HepG2 (cell line): Measurements from ENCODE around the gene KLF16. TPM values are rescaled to one million over a fixed set of nuclear protein-coding genes. Genes with fewer than 3 reads are reported as not detected.

Experiments used
- AKAP8 ChIP-seq: sonication (generic); formaldehyde crosslinking; IDR thresholded peaks from 2 replicates; pipeline ENCODE4 v1.5.1; 2020; ENCODE audit warnings: mild to moderate bottlenecking, missing genetic modification reagents
- ARID2 ChIP-seq: sonication (generic); formaldehyde crosslinking; IDR thresholded peaks from 2 replicates; pipeline ENCODE4 v1.8.1; 2022; ENCODE audit warnings: mild to moderate bottlenecking, missing genetic modification reagents, borderline replicate concordance
- ARNTL ChIP-seq: sonication (generic); formaldehyde crosslinking; IDR thresholded peaks from 2 replicates; pipeline ENCODE4 v1.4.0; 2020; ENCODE audit warnings: mild to moderate bottlenecking, missing genetic modification reagents
- CEBPZ ChIP-seq: IDR thresholded peaks from 2 replicates; pipeline ENCODE4 v1.6.1; 2012; ENCODE audit warnings: low read length, improper control_type of control experiment
- CHD4 ChIP-seq: fragments of 200-600 bp; sonication (generic); IDR thresholded peaks from 2 replicates; pipeline ENCODE4 v1.7.0; 2017; ENCODE audit warnings: mild to moderate bottlenecking, low read length, borderline replicate concordance
- ELF1 ChIP-seq: sonication (generic); formaldehyde crosslinking; IDR thresholded peaks from 2 replicates; pipeline ENCODE4 v1.4.0; 2020; ENCODE audit warnings: missing genetic modification reagents
- FOSL1 ChIP-seq: sonication (generic); formaldehyde crosslinking; IDR thresholded peaks from 2 replicates; pipeline ENCODE4 v1.9.0; 2021; ENCODE audit warnings: missing genetic modification reagents, borderline replicate concordance
- HDAC1 ChIP-seq: sonication (generic); formaldehyde crosslinking; IDR thresholded peaks from 2 replicates; pipeline ENCODE4 v1.5.1; 2020; ENCODE audit warnings: mild to moderate bottlenecking, missing genetic modification reagents
- KDM3A ChIP-seq: IDR thresholded peaks from 2 replicates; pipeline ENCODE4 v1.6.1; 2018; ENCODE audit warnings: low read depth, missing compliant biosample characterization
- MBNL3 ChIP-seq: fragments of 250-450 bp; sonication (Bioruptor Pico); conservative IDR thresholded peaks from 2 replicates; pipeline ENCODE4 v1.8.0; 2022; ENCODE audit warnings: mild to moderate bottlenecking, inconsistent platforms
- PAX8 ChIP-seq: sonication (generic); formaldehyde crosslinking; IDR thresholded peaks from 2 replicates; pipeline ENCODE4 v1.8.0; 2022; ENCODE audit warnings: mild to moderate bottlenecking, missing genetic modification reagents, borderline replicate concordance
- POLR2AphosphoS2 ChIP-seq: IDR thresholded peaks from 2 replicates; pipeline ENCODE4 v1.6.1; 2011; ENCODE audit warnings: low read depth, low read length, improper control_type of control experiment
- RXRB ChIP-seq: IDR thresholded peaks from 2 replicates; pipeline ENCODE4 v1.6.1; 2016; ENCODE audit warnings: borderline replicate concordance, missing genetic modification reagents, missing compliant biosample characterization
- SALL1 ChIP-seq: sonication (generic); formaldehyde crosslinking; IDR thresholded peaks from 2 replicates; pipeline ENCODE4 v1.8.0; 2022; ENCODE audit warnings: mild to moderate bottlenecking, missing genetic modification reagents
- SKI ChIP-seq: fragments of 450-650 bp; IDR thresholded peaks from one replicate; pipeline ENCODE4 v1.6.1; 2018; ENCODE audit warnings: mild to moderate bottlenecking; ENCODE audit not compliant: partially characterized antibody
- TEAD3 ChIP-seq: optimal IDR thresholded peaks from 2 replicates; pipeline ENCODE3; 2016; ENCODE audit warnings: borderline replicate concordance
- ZBTB49 ChIP-seq: sonication (generic); formaldehyde crosslinking; IDR thresholded peaks from 2 replicates; pipeline ENCODE4 v1.4.0; 2020; ENCODE audit warnings: missing genetic modification reagents, borderline replicate concordance
- ZKSCAN5 ChIP-seq: sonication (generic); formaldehyde crosslinking; IDR thresholded peaks from 2 replicates; pipeline ENCODE4 v1.5.1; 2020; ENCODE audit warnings: mild to moderate bottlenecking, missing genetic modification reagents
- ZNF687 ChIP-seq: sonication (generic); formaldehyde crosslinking; IDR thresholded peaks from 2 replicates; pipeline ENCODE4 v1.5.1; 2020; ENCODE audit warnings: mild to moderate bottlenecking, missing genetic modification reagents, moderate library complexity
- ZNF761 ChIP-seq: sonication (generic); formaldehyde crosslinking; conservative IDR thresholded peaks from 2 replicates; pipeline ENCODE4 v1.4.0; 2020; ENCODE audit warnings: mild to moderate bottlenecking, missing genetic modification reagents
- polyA plus RNA-seq, 8 experiments: library from polyadenylated mRNA; depleted of rRNA in 3 of 8; stranded (reverse) in 7 of 8; unstranded in 1 of 8; fragments of >200 nt; fragmentation: Illumina TruSeq in 4 of 8; extraction: Trizol in 4 of 8; gene quantifications; 2 replicates each; pipeline versions ENCODE4 v1.2.1 to v1.2.3, GENCODE V29; 2011 to 2016; ENCODE audit warnings: low read depth in 4 of 8, missing spikeins in 1 of 8, mixed read lengths in 1 of 8; ENCODE audit not compliant: insufficient read depth in 1 of 8
- total RNA-seq, 5 experiments: library from RNA; depleted of rRNA; stranded (reverse); fragments of >200 nt; fragmentation: Illumina TruSeq; extraction: Trizol; gene quantifications; 2 replicates each; pipeline ENCODE4 v1.2.3, GENCODE V29; 2016; ENCODE audit warnings: low read depth in 1 of 5

Gene KLF16
- total and polyA plus RNA-seq, 2 of the 13 experiments (the other 11 are each of a cell fraction or from before 2014, with no cell fraction given), result 3.5 to 6.7 TPM

- TF ChIP-seq ARNTL (CRISPR knock-in tag) (no peak), ZBTB49 (CRISPR knock-in tag) (no peak), PAX8 (CRISPR knock-in tag) (no peak), ELF1 (CRISPR knock-in tag) (no peak), SALL1 (CRISPR knock-in tag) (peak; percentile 46; the same call in 1 of the 2 replicates), POLR2AphosphoS2 (no peak), TEAD3 (CRISPR knock-in tag) (peak; percentile 15), ARID2 (CRISPR knock-in tag) (no peak), CHD4 (no peak), HDAC1 (peak; percentile 52; the same call in 1 of the 2 replicates), FOSL1 (CRISPR knock-in tag) (no peak), ZNF761 (CRISPR knock-in tag) (no peak), AKAP8 (peak; percentile 86), KDM3A (CRISPR knock-in tag) (no peak), ZNF687 (peak; percentile 55), RXRB (CRISPR knock-in tag) (peak; percentile 21; the same call in 1 of the 2 replicates), SKI (no peak), ZKSCAN5 (CRISPR knock-in tag) (no peak), CEBPZ (no peak), MBNL3 (no peak)
Measured at GRCh38 chr19:1866693-1867348, 3.4 kb upstream of the KLF16 start (continued).
